Mammary epithelial cell (primary cell): Measurements from ENCODE around the gene KCNJ9.
A peak's percentile ranks its signal among the peaks of the same experiment; 100 is the strongest.

Experiments used
- CTCF ChIP-seq, 2 donors: IDR thresholded peaks in 1 of 2; conservative IDR thresholded peaks in 1 of 2; 2 replicates each; pipeline ENCODE4 v1.5.1; 2011 to 2012; ENCODE audit warnings: inconsistent platforms in 2 of 2, low read length in 2 of 2, mild to moderate bottlenecking in 2 of 2, control low read depth in 1 of 2, low read depth in 1 of 2; ENCODE audit not compliant: insufficient read depth in 1 of 2; ENCODE audit errors: extremely low read depth in 1 of 2
- EZH2 ChIP-seq: IDR thresholded peaks from 2 replicates; pipeline ENCODE4 v1.6.1; 2012; ENCODE audit warnings: low read length, inconsistent platforms, borderline replicate concordance

- peak; percentile 41 to 73 for TF ChIP-seq CTCF (conservative IDR thresholded peaks at IDR 0.05 in 1 of 2, IDR thresholded peaks at IDR 0.05 in 1 of 2; ENCODE audit: extremely low read depth in 1 of 2, insufficient read depth in 1 of 2, low read depth in 1 of 2, low read length in 2 of 2)
- TF ChIP-seq EZH2, result no peak
Measured at GRCh38 chr1:160046494-160047110, 34.7 kb upstream of the KCNJ9 start.
